Osteoblast (primary cell): ENCODE data around the gene DOK3. TPM values are rescaled to one million over a fixed set of nuclear protein-coding genes. Genes with fewer than 3 reads are reported as not detected.
A peak's percentile ranks its signal among the peaks of the same experiment; 100 is the strongest.

ENCODE experiments used
- DNase-seq: peaks from one replicate; pipeline ENCODE4 v3.0.0; 2011; ENCODE audit warnings: low spot score, mixed read lengths; ENCODE audit not compliant: insufficient read length; ENCODE audit errors: missing footprints
- H2AFZ ChIP-seq: 2 replicates; pipeline ENCODE4 v1.6.0; 2011; ENCODE audit warnings: mild to moderate bottlenecking, low read length
- H3K27ac ChIP-seq: 2 replicates; pipeline ENCODE4 v1.5.1; 2011; ENCODE audit warnings: mild to moderate bottlenecking, low read depth, low read length, moderate library complexity
- H3K27me3 ChIP-seq: 2 replicates; pipeline ENCODE4 v1.6.0; 2012; ENCODE audit warnings: mild to moderate bottlenecking, control low read depth, inconsistent platforms, low read length, moderate library complexity; ENCODE audit not compliant: insufficient read depth
- H3K36me3 ChIP-seq: 2 replicates; pipeline ENCODE4 v1.5.1; 2011; ENCODE audit warnings: mild to moderate bottlenecking, low read length, control low read depth, moderate library complexity; ENCODE audit not compliant: insufficient read depth
- H3K4me1 ChIP-seq: 2 replicates; pipeline ENCODE4 v1.5.1; 2011; ENCODE audit warnings: mild to moderate bottlenecking, low read length, control low read depth, moderate library complexity; ENCODE audit not compliant: insufficient read depth
- H3K4me2 ChIP-seq: 2 replicates; pipeline ENCODE4 v1.6.0; 2011; ENCODE audit warnings: mild to moderate bottlenecking, low read length; ENCODE audit not compliant: insufficient read depth
- H3K4me3 ChIP-seq: fragments of 200-600 bp; sonication (generic); 3 replicates; pipeline ENCODE4 v1.5.1; 2012; ENCODE audit warnings: mild to moderate bottlenecking, low read length, inconsistent platforms; ENCODE audit not compliant: insufficient read depth
- H3K79me2 ChIP-seq: 2 replicates; pipeline ENCODE4 v1.6.0; 2012; ENCODE audit warnings: mild to moderate bottlenecking, low read length, control low read depth, inconsistent platforms; ENCODE audit not compliant: insufficient read depth
- H3K9me3 ChIP-seq: 2 replicates; pipeline ENCODE4 v1.5.1; 2011; ENCODE audit warnings: low read depth, low read length, control low read depth
- H4K20me1 ChIP-seq: 2 replicates; pipeline ENCODE4 v1.6.0; 2012; ENCODE audit warnings: mild to moderate bottlenecking, low read length, control low read depth; ENCODE audit not compliant: insufficient read depth
- total RNA-seq: library from RNA; depleted of rRNA; stranded (reverse); fragments of >200 nt; gene quantifications from 2 replicates; pipeline ENCODE4 v1.2.3, GENCODE V29; 2012
- TF ChIP-seq, protein P1 (sequence below): IDR thresholded peaks from 2 replicates; pipeline ENCODE4 v1.5.1; 2011; ENCODE audit warnings: mild to moderate bottlenecking, low read depth, low read length, moderate library complexity; ENCODE audit errors: extremely low read depth

The DOK3 gene
- total RNA-seq, 1 donor: 1.1 TPM

DNA sequence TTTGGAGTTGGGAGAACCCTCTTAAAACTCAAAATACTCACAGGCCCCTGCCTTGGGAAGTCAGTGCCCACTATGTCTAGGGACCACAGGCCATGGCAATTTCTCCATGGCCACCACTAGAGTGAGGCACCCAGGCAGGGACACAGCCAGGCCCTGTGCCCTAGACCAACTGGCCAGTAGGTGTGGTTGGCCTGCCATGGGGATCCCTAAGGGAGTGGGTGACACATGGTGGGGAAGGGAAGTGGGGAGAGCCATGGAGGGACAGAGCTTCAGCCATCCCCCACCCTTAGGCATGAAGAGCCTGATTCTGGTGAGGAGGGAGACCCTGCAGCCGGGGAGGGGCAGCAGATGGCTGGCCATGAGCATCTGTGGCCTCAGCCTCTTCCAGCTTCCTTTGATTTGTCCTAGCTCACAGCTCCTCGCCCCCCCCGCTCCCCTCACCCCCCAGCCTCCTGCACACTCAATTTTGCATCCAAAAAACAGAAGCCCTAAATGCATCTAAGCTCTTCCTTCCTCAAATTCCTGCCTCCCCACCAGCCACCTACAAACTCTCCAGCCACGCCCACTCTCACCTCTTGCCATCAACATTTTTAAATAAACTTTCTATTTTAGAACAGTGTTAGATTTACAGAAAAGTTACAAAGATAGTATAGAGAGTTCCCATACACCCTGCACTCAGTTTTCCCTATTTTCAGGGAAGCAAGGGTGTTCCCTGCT is 34.6 kb downstream of the DOK3 start:
- no peaks in the 10 kb centered on the region for H3K27me3 ChIP-seq
- H3K4me3 ChIP-seq: no peak overlapping the region
- peak; percentile 92 for DNase-seq
- TF ChIP-seq, protein P1, sequence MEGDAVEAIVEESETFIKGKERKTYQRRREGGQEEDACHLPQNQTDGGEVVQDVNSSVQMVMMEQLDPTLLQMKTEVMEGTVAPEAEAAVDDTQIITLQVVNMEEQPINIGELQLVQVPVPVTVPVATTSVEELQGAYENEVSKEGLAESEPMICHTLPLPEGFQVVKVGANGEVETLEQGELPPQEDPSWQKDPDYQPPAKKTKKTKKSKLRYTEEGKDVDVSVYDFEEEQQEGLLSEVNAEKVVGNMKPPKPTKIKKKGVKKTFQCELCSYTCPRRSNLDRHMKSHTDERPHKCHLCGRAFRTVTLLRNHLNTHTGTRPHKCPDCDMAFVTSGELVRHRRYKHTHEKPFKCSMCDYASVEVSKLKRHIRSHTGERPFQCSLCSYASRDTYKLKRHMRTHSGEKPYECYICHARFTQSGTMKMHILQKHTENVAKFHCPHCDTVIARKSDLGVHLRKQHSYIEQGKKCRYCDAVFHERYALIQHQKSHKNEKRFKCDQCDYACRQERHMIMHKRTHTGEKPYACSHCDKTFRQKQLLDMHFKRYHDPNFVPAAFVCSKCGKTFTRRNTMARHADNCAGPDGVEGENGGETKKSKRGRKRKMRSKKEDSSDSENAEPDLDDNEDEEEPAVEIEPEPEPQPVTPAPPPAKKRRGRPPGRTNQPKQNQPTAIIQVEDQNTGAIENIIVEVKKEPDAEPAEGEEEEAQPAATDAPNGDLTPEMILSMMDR: no peak
- H3K4me1 ChIP-seq: peaks cover 36% of the 10 kb centered on the region
- no peak overlapping the region for H3K4me2 ChIP-seq
- no peaks in the 10 kb centered on the region for H3K9me3 ChIP-seq
- peaks cover 28% of the 10 kb centered on the region for H3K79me2 ChIP-seq
- peaks cover 30% of the 10 kb centered on the region for H4K20me1 ChIP-seq
- H3K27ac ChIP-seq: no peak overlapping the region
- H2AFZ ChIP-seq: no peak overlapping the region
- H3K36me3 ChIP-seq: peaks cover 15% of the 10 kb centered on the region

DNA sequence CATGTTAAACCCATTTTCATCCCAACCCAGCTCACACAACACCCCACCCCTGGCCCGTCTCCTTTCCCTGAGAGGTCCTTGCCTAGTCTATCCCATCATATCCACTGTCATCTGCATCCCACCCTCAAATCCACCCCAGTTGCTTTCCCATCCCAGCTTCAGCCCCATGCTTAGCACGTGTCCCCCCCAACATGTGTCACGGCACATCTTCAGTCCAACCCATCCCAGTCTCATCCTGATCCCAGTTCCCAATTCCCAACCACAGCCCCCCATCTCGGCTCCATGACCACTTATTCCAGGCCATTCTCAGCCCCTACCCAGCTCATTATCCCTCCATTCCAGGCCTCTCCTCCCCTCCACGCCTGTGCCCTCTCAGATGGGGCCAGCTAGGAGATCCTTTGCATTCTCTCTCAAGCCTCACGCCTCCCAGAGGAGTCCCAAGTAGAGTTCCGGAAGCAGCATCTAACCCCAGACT is 35.6 kb downstream of the DOK3 start:
- Histone ChIP-seq H4K20me1 (peaks cover 36% of the 10 kb centered on the region), H3K4me3 (peak overlapping the region; percentile 46), H3K4me1 (peaks cover 36% of the 10 kb centered on the region), H3K9me3 (no peaks in the 10 kb centered on the region), H3K27me3 (no peaks in the 10 kb centered on the region), H2AFZ (no peak overlapping the region), H3K79me2 (peaks cover 38% of the 10 kb centered on the region), H3K27ac (no peak overlapping the region), H3K36me3 (peaks cover 7% of the 10 kb centered on the region), H3K4me2 (peak overlapping the region; percentile 48)
- DNase-seq: peak; percentile 90
- TF ChIP-seq, protein P1: no peak

DNA sequence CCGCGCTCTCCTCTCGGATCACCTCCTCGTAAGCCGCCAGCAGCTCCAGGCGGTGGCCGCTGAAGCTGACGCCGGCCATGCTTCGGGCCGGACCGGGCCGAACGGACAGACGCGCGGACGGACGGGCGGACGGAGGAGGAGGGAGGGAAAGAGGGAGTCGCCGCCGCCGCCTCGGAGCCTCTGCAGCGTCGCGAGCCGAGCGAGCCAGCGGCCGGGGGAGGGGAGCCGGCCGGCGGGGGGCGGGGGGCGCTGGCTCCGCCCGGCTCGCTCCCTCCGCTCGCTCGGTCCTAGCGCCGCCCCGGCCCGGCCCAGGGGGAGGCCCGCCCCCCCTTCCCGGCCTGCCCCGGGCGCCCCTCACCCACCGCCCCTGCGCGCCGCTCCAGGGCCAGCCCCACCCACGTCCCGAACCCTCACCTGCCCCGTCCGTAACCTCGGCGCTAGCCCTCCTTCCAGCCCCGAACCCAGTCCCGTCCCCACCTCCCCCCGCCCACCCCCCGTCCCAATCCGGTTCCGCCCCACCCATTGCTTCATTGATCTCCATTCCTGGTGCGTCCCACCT is 36.1 kb downstream of the DOK3 start, which contains the start of gene DBN1:
Gene DBN1 (minus strand): TSS at position 192 of the 559 bp plus-strand sequence. CDS start 113 bp downstream, at position 79.
- Histone ChIP-seq H3K4me2 (peak within 1 kb of the TSS; percentile 90), H3K4me3 (peak within 1 kb of the TSS; percentile 87), H4K20me1 (peaks cover 41% of the 10 kb centered on the region), H2AFZ (no peak within 1 kb of the TSS), H3K79me2 (peaks cover 43% of the 10 kb centered on the region), H3K4me1 (peaks cover 42% of the 10 kb centered on the region), H3K27ac (peak within 1 kb of the TSS; percentile 80), H3K36me3 (peaks cover 5% of the 10 kb centered on the region), H3K27me3 (no peaks in the 10 kb centered on the region), H3K9me3 (no peaks in the 10 kb centered on the region)
- peak; percentile 99 for DNase-seq
- TF ChIP-seq, protein P1: no peak
